ENCODE data around the gene PRRT1. TPM values are rescaled to one million over a fixed set of nuclear protein-coding genes. Genes with fewer than 3 reads are reported as not detected.
"Not testable (repeated sequence)": the region's sequence is repeated elsewhere in the genome, so short reads cannot be mapped to it uniquely, and the experiment has no call there.

The PRRT1 gene
- total RNA-seq, 1 experiment from 2014 or later, result 0.37 TPM

- no peak for DNase-seq (ENCODE audit: extremely low read depth, low read depth)
Measured at GRCh38 chr6:32105433-32105832, 46.3 kb downstream of the PRRT1 start.

- DNase-seq (ENCODE audit: extremely low read depth, low read depth), result no peak
Measured at GRCh38 chr6:32102255-32102654, 49.5 kb downstream of the PRRT1 start.

- DNase-seq (ENCODE audit: extremely low read depth, low read depth), result not testable (repeated sequence)
Measured at GRCh38 chr6:32100251-32100650, 51.5 kb downstream of the PRRT1 start.

Small RNAs within 50 kb of the gene (small RNA-seq; reads per million reads assigned to genes)
- gene AL662884.1, result 0 reads per million in 2 experiments
- 0 reads per million in 2 experiments for gene MIR6833

Other genes starting within 250 kb of the PRRT1 start
- 1.8 and 2.8 TPM in 2 replicates for gene ZBTB12, start 249.9 kb downstream of the PRRT1 start, total RNA-seq (2014; rRNA removed; shearing (Covaris generic))
- 0.20 and 0.69 TPM in 2 replicates for gene C2, start 224.2 kb downstream of the PRRT1 start, total RNA-seq (2014; rRNA removed; shearing (Covaris generic))
- not detected in 2 replicates for gene CFB, start 205.8 kb downstream of the PRRT1 start, total RNA-seq (2014; rRNA removed; shearing (Covaris generic))
- 105 and 108 TPM in 2 replicates for gene NELFE, start 193.0 kb downstream of the PRRT1 start, total RNA-seq (2014; rRNA removed; shearing (Covaris generic))
- 22.1 and 24.1 TPM in 2 replicates for gene SKIC2, start 192.8 kb downstream of the PRRT1 start, total RNA-seq (2014; rRNA removed; shearing (Covaris generic))
- 19.4 and 21.1 TPM in 2 replicates for gene DXO, start 179.8 kb downstream of the PRRT1 start, total RNA-seq (2014; rRNA removed; shearing (Covaris generic))
- 0.42 and 0.81 TPM in 2 replicates for gene C4A, start 169.9 kb downstream of the PRRT1 start, total RNA-seq (2014; rRNA removed; shearing (Covaris generic))
- 0.69 and 0.87 TPM in 2 replicates for gene C4B, start 137.1 kb downstream of the PRRT1 start, total RNA-seq (2014; rRNA removed; shearing (Covaris generic))
- gene CYP21A2, start 113.5 kb downstream of the PRRT1 start, total RNA-seq (2014; rRNA removed; shearing (Covaris generic)), result not detected in 2 replicates
- 22.2 and 24.6 TPM in 2 replicates for gene TNXB, start 42.6 kb downstream of the PRRT1 start, total RNA-seq (2014; rRNA removed; shearing (Covaris generic))
- 20.7 and 26.2 TPM in 2 replicates for gene ATF6B, start 23.7 kb downstream of the PRRT1 start, total RNA-seq (2014; rRNA removed; shearing (Covaris generic))
- gene FKBPL, start 21.7 kb downstream of the PRRT1 start, total RNA-seq (2014; rRNA removed; shearing (Covaris generic)), result 4.9 and 5.7 TPM in 2 replicates
- 25.2 and 29.5 TPM in 2 replicates for gene PPT2, start 2.2 kb upstream of the PRRT1 start, total RNA-seq (2014; rRNA removed; shearing (Covaris generic))
- gene EGFL8, start 12.7 kb upstream of the PRRT1 start, total RNA-seq (2014; rRNA removed; shearing (Covaris generic)), result 3.7 and 6.0 TPM in 2 replicates
- 47.7 and 49.0 TPM in 2 replicates for gene AGPAT1, start 24.1 kb upstream of the PRRT1 start, total RNA-seq (2014; rRNA removed; shearing (Covaris generic))
- gene RNF5, start 26.5 kb upstream of the PRRT1 start, total RNA-seq (2014; rRNA removed; shearing (Covaris generic)), result 30.1 and 31.6 TPM in 2 replicates
- gene AGER, start 32.3 kb upstream of the PRRT1 start, total RNA-seq (2014; rRNA removed; shearing (Covaris generic)), result 1.2 and 1.3 TPM in 2 replicates
- 9.7 and 10.7 TPM in 2 replicates for gene PBX2, start 38.3 kb upstream of the PRRT1 start, total RNA-seq (2014; rRNA removed; shearing (Covaris generic))
- 0.92 and 1.4 TPM in 2 replicates for gene GPSM3, start 40.7 kb upstream of the PRRT1 start, total RNA-seq (2014; rRNA removed; shearing (Covaris generic))
- 1.5 and 1.7 TPM in 2 replicates for gene NOTCH4, start 72.1 kb upstream of the PRRT1 start, total RNA-seq (2014; rRNA removed; shearing (Covaris generic))
- not detected in 2 replicates for gene TSBP1, start 220.0 kb upstream of the PRRT1 start, total RNA-seq (2014; rRNA removed; shearing (Covaris generic))